ENCODE results near the gene DTWD1.
"Not testable (repeated sequence)": the region's sequence is repeated elsewhere in the genome, so short reads cannot be mapped to it uniquely, and the experiment has no call there.

Gene DTWD1

DNA sequence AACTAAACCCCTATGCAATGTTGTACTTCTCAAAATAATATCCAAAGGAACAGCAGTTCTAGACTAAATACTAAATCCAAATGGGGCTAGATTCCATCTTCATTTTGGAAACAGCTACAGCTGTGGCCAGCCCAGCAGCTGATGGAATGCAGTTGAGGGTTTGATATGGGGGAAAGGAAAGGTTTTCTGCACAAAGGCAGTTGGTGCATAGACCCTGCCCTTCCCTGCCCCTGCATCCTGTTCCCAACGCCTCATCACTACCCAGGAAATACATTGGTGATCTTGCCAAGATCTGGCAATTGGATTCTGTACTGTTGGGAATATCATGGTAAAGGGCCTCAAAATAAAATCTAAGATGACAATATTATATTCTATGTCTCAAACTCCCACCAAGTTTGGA, 43.9 kb downstream of the DTWD1 start:
- peak in 1 of 2 donors; percentile 39 for DNase-seq (ENCODE audit: low read depth in 2 of 2)
- H3K4me3 ChIP-seq (replicated peaks in 1 of 2; ENCODE audit: low read depth in 2 of 2, low read length in 2 of 2) = no peak overlapping the region
- no peak for TF ChIP-seq CTCF (IDR thresholded peaks at IDR 0.05; ENCODE audit: low read depth, low read length)

GRCh38 chr15:49666486-49666885, 45.6 kb downstream of the DTWD1 start:
- H3K4me3 ChIP-seq (replicated peaks in 1 of 2; ENCODE audit: low read depth in 2 of 2, low read length in 2 of 2); DNase-seq (ENCODE audit: low read depth in 2 of 2): not testable (repeated sequence)

GRCh38 chr15:49669288-49669687, 48.4 kb downstream of the DTWD1 start:
- no peak for TF ChIP-seq CTCF (IDR thresholded peaks at IDR 0.05; ENCODE audit: low read depth, low read length)
- no peak overlapping the region for H3K4me3 ChIP-seq (replicated peaks in 1 of 2; ENCODE audit: low read depth in 2 of 2, low read length in 2 of 2)
- DNase-seq (ENCODE audit: low read depth in 2 of 2) = no peak

- no peak overlapping the region for H3K4me3 ChIP-seq (replicated peaks in 1 of 2; ENCODE audit: low read depth in 2 of 2, low read length in 2 of 2)
- DNase-seq (ENCODE audit: low read depth in 2 of 2) = peak in 1 of 2 donors; percentile 25
- TF ChIP-seq CTCF (IDR thresholded peaks at IDR 0.05; ENCODE audit: low read depth, low read length) = no peak
Observed at GRCh38 chr15:49673861-49674260, 53.0 kb downstream of the DTWD1 start.

DNA sequence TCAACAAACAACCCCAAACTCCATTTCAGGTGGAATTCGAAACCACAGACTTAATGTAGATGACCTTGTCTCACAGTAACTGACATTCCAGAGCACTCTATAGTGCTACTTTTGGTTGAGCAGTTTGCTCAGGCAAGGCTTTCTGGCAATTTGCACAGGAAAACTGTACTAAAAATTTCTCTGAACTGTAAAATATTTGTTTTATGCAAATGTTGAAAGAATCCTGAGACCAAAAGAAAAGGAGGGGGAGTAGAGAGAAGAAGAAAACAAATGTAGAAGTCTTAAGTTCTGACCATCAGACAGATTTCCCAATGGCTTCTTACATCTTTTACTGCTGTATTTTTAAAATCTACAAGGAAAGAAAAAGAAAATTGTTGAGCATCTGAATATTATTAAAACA, 53.5 kb downstream of the DTWD1 start:
- peak in 1 of 2 donors; percentile 36 for DNase-seq (ENCODE audit: low read depth in 2 of 2)

DNA sequence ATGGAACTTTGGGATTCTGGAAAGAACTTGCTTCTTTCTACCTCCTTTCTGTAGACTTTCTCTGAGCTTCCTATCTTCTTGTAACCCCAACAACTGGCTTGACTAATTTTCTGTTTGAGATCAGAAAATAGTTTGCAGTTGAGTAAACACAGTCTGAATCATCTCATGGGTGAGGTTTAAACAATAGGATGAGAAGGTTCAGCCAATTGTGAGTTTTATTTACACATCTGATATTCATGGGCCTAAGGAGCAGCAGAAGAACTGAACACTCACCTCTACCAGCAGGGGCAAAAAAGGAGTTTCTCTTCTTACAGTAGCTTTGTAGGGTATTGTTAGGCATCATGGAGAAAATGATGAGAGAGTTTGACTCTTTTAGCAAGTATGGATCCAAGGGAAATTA, 54.2 kb downstream of the DTWD1 start:
- DNase-seq (ENCODE audit: low read depth in 2 of 2) = peak; percentile 82 to 95
- TF ChIP-seq CTCF (IDR thresholded peaks at IDR 0.05; ENCODE audit: low read depth, low read length) = peak; percentile 57
- no peak overlapping the region for H3K4me3 ChIP-seq (replicated peaks in 1 of 2; ENCODE audit: low read depth in 2 of 2, low read length in 2 of 2)

More for the DNA sequence above, 53.5 kb downstream of the DTWD1 start:
- no peak for TF ChIP-seq CTCF (IDR thresholded peaks at IDR 0.05; ENCODE audit: low read depth, low read length)
- H3K4me3 ChIP-seq (replicated peaks in 1 of 2; ENCODE audit: low read depth in 2 of 2, low read length in 2 of 2) = no peak overlapping the region

GRCh38 chr15:49678655-49679054, 57.8 kb downstream of the DTWD1 start:
- no peak for TF ChIP-seq CTCF (IDR thresholded peaks at IDR 0.05; ENCODE audit: low read depth, low read length)
- no peak overlapping the region for H3K4me3 ChIP-seq (replicated peaks in 1 of 2; ENCODE audit: low read depth in 2 of 2, low read length in 2 of 2)
- peak; percentile 22 to 55 for DNase-seq (ENCODE audit: low read depth in 2 of 2)
